Measurements from ENCODE around the gene KBTBD13.
"Not testable (repeated sequence)": the region's sequence is repeated elsewhere in the genome, so short reads cannot be mapped to it uniquely, and the experiment has no call there.

The KBTBD13 gene

GRCh38 chr15:65076486-65077290 lies at the start of gene KBTBD13:
Gene KBTBD13 (plus strand): TSS chr15:65076746. CDS start chr15:65076816, 70 bp downstream.
- DNase-seq (ENCODE audit: low read depth) = no peak

- no peak for DNase-seq (ENCODE audit: low read depth)
Measured at GRCh38 chr15:65026756-65027155, 49.8 kb upstream of the KBTBD13 start.

DNA sequence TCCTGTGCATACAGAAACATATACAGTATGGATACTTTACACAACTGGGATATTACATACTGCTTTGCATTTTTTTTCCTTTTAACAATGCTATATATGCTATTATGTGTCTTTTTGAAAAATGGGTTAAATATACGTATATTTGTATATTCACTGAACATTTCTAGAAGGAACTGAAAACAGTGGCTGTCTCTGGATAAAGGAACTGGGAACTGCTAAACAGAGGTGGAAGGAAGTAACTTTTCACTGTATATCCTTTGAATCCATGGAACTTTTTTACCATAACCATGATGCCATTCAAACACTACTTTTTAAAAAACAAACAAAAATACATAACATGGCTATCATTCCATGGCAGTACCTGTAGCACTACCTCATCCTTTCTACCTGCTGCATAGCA lies 49.0 kb upstream of the KBTBD13 start:
- no peak for DNase-seq (ENCODE audit: low read depth)

DNA sequence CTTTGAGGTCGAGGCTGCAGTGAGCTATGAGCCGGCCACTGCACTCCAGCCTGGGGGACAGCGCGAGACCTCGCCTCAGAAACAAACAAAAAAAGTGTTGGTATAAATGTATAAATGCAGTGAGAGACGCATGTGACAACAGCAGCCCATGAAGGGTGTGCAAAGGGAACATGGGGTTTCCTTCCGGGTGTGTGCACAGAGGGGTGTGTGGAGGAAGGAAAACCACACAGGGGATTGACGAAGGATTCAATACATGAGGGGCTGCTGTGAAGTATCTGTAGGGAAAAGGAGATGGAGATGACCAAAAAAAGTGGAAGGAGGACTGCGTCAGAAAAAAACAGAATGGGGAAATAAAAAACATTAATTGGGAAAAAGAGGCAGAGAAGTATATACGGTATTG lies 48.2 kb upstream of the KBTBD13 start:
- no peak for DNase-seq (ENCODE audit: low read depth)

DNA sequence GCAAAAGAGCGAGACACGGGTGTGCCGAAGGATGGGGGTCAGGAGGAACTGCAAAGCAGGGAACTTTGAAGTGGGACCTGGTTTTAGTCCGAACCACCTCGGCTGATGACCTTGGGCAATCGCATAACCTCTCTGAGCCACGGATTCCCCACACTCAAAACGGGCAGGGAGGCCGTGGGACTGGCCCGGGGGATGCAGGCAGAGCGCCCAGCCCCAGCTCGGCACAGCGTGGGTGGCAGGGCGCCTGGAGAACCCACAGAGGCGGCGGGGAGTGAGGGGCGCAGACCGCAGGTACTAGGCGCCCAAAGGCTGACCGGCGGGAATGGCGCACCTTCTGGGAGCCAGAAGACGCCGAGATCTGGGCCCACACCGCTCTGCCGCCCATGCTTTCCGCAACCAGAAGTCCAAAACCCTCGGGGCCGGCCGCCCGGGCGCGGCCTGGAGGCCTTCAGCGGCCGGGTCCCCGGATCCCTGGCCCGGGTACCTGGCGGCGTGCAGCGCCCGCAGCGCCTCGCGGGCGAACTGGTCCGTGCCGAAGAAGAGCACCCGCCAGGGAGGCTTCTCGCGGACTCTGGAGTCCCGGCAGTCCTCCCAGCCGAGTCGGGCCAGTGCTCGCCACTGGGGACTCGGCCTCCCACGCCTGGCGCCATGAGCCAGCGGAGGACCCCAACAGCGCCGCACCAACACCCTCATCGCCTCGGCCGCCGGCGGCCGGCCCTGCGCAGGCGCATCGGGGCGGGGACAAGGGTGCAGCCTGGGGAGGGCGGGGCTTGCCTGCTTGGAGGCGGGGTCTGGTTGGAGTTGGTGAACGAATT lies 47.4 kb upstream of the KBTBD13 start, which contains the start of gene MTFMT:
Gene MTFMT, minus strand, starts transcription at position 719 of the 815 bp plus-strand sequence. Its CDS starts 26 bp downstream, at position 693.
- no peak for DNase-seq (ENCODE audit: low read depth)

GRCh38 chr15:65029736-65030208 lies 46.8 kb upstream of the KBTBD13 start:
- no peak for DNase-seq (ENCODE audit: low read depth)

GRCh38 chr15:65032801-65033537 lies 43.6 kb upstream of the KBTBD13 start:
- DNase-seq (ENCODE audit: low read depth) = no peak

DNA sequence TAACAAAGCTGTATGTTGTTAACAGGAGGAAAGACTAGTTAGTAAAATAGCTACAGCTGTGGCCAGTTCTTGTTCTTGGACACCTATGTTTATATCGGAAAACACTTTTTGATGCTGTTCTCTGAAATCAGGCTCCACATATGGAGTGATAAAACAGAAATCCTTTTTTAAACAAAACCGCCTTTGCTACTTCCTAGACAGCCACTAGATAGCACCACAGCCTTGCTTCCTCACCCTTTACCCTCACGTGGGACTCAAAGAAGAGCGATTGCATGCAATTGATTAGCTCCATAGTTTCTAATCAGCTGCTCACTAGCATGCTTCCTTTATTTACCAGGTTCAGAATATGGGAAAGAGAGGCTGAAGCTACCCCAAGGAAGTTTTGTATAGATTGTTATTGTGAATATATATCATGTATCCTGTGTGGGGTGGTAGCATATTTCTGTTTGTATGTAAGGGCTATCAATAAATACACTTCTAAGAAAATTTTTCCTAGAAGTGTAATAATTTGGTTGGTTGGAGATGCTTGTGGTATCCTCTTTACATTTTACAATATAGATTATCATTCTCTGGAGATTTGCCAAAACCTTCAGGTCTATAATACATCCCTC lies 42.8 kb upstream of the KBTBD13 start:
- no peak for DNase-seq (ENCODE audit: low read depth)

GRCh38 chr15:65034719-65035118 lies 41.8 kb upstream of the KBTBD13 start:
- DNase-seq (ENCODE audit: low read depth) = no peak

DNA sequence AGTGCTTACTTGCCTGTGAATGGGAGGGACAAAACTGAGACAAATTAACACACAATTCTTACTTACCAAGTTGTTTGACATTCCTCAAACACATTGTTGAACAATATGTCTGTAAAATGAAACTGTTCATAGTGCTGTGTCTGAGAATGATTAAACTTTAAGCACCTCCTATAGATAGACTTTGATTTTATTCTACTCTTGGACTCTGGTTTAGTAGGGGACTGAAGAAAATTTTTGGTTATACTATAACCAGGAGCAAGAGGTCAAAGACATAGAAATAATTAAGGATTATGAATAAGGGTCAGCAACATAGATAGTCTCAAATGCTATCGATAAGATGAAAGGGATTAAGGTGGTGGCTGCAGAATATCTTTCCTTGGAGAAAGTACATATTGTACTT lies 39.2 kb upstream of the KBTBD13 start:
- no peak for DNase-seq (ENCODE audit: low read depth)

GRCh38 chr15:65038428-65038827 lies 38.1 kb upstream of the KBTBD13 start:
- no peak for DNase-seq (ENCODE audit: low read depth)

DNA sequence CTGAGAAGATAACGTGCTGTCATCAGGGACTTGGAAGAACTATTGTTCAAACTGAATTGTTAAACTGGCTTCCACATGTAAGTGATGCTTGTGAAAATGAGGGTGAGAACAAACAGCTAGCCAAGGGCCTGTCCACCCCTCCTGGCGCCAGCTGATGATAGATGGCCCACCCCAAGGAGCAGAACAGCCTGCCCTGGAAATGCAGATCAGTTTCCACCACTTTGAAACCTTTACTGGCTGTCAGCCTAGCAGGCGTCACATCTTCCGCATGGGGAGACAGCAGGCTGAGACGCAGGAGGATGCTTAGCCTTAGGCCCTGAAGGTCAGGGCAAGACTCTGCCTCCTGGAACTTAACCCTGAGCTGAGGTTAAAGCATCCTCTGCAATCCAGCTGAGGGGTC lies 37.7 kb upstream of the KBTBD13 start:
- DNase-seq (ENCODE audit: low read depth) = no peak

DNA sequence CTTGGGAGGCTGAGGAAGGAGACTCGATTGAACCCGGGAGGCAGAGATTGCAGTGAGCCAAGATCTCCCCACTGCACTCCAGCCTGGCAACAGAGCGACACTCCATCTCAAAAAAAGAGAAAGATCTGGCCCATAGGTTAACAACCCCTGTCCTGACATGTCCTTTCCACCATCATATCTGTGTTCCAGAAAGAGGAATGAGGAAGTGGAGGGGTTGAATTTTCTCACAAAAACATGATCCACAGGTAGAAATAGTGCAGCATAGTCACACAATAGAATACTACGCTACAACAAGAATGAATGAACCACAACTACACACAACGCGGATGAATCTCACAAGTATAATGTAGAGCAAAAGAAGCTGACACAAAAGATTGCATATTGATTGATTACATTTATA lies 36.1 kb upstream of the KBTBD13 start:
- no peak for DNase-seq (ENCODE audit: low read depth)

DNA sequence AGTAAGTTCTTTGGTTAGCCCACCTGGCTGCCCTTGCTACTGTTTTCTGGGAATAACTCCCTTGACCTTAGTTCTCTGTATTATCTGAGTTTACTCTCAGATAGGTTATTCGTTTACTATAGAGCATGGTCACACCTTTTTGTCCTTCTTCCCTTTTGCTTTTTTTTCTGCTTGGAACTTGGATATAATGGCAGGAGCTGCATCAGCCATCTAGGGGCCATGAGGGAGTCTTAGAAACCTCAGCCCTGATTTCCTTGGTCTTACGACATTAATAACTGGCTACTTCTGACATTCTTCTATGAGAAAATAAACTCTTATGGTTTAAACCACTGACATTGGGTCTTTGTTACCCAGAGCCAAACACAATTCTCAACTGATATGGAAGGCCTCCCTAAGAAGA lies 34.8 kb upstream of the KBTBD13 start:
- DNase-seq (ENCODE audit: low read depth) = no peak

DNA sequence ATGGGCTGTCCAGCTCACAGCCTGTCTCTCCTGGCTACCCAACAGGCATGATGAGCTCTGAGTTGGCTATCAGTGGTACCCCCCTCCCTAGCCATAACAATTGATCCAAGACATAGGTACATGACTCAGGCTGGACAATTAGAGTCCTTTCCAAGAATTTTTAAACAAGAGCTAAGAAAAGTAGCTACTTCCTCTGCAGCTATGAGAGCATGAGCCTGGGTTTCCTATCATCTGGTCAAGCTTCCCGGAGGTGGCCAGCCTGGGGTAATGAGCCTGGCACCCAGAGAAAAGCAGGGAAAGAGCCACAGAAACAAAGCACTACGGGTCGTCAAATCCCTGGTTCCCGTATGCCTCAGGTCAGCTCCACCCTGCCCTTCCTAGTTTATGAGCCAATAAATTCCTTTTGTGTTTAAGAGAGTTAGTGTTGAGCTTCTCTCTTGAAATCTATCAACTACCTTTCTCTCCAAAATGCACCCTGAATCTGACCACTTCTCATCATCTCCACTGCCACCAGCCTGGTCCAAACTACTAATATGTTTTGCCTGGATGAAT lies 33.7 kb upstream of the KBTBD13 start:
- DNase-seq (ENCODE audit: low read depth) = no peak

GRCh38 chr15:65044218-65044617 lies 32.3 kb upstream of the KBTBD13 start:
- not testable (repeated sequence) for DNase-seq (ENCODE audit: low read depth)

DNA sequence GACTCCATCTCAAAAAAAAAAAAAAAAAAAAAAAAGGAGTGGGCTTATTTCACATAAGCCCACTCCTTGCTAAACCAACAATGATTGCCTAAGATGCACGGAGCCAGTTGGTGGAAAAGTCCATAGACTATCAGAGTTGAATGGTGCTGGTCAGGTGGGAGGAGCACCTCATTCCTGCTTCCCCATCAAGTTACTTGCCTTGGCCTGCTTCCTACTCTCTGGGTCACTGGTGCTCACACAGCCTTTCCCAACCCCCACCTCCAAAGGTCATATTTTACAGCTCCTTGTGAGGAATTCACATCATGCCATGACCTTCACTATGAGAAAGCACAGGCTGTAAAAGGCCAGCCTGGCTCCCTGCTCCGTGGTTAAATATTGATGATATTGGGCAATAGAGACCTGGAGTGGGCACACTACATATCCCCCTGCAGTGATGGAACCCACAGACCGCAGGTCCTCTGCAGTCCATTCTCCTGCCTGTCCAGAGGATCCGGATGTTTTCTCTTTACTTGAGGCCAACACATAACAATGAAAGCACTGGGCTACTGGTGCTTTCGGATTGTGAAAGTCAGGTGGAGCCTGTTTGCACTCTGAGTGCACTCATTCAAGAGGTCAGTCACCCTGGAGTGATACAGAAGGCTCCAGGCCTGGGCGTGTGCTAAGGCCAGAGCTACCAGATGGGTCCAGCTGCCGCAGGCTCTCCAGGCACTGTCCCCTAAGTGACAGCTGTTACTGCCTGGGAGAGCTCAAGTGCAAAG lies 31.6 kb upstream of the KBTBD13 start, which contains the start of gene SLC51B:
Gene SLC51B, plus strand, starts transcription at position 664 of the 758 bp plus-strand sequence. CDS start 4,618 bp downstream, outside the sequence.
- DNase-seq (ENCODE audit: low read depth) = no peak

- DNase-seq (ENCODE audit: low read depth) = no peak
Measured at GRCh38 chr15:65048241-65048640, 28.3 kb upstream of the KBTBD13 start.

GRCh38 chr15:65049418-65049840 lies 27.1 kb upstream of the KBTBD13 start:
- peak; percentile 79 for DNase-seq (ENCODE audit: low read depth)

DNA sequence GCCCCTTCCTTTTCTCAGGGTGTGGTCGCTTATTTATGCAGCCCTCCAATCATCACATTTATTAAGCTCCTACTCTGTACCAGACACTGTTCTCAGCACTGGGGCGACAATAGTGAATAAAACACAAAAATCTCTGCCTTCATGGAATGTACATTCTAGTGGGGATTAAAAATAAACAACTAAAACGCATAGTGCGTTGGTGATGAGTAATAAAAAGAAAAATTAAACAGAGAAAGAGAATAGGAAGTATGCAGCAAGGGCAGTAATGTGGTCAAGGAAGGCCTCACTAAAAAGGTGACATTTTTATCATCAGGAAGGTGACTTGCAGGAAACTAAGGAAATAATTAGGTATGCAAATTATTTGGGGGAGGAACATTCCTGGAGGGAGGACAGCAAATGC lies 26.3 kb upstream of the KBTBD13 start:
- DNase-seq (ENCODE audit: low read depth) = no peak

- no peak for DNase-seq (ENCODE audit: low read depth)
Measured at GRCh38 chr15:65051266-65051665, 25.3 kb upstream of the KBTBD13 start.
